GM23338 (cell line): Measurements from ENCODE around the gene PPP2R5D. TPM values are rescaled to one million over a fixed set of nuclear protein-coding genes. Genes with fewer than 3 reads are reported as not detected.
A peak's percentile ranks its signal among the peaks of the same experiment; 100 is the strongest.

Experiments
- ATAC-seq: fragments of 200-7000 bp; cut with Tn5 transposase; 3 replicates; pipeline ENCODE4 v1.9.1; 2020
- DNase-seq: peaks from one replicate; pipeline ENCODE4 v3.0.0-alpha.2; 2015; ENCODE audit warnings: low spot score
- H2AFZ ChIP-seq: fragments of 200-600 bp; sonication (generic); 2 replicates; pipeline ENCODE4 v1.8.0; 2016; ENCODE audit warnings: antibody characterized with exemption, mild to moderate bottlenecking, moderate library complexity
- H3F3A ChIP-seq: fragments of 200-600 bp; sonication (generic); replicated peaks from 2 replicates; pipeline ENCODE4 v1.8.0; 2017; ENCODE audit warnings: antibody characterized with exemption, mixed run types, low read depth
- H3K27ac ChIP-seq: fragments of 200-600 bp; sonication (generic); 2 replicates; pipeline ENCODE4 v1.6.1; 2016; ENCODE audit warnings: low read depth
- H3K27me3 ChIP-seq: fragments of 200-600 bp; sonication (generic); 2 replicates; pipeline ENCODE4 v1.8.0; 2016; ENCODE audit warnings: mild to moderate bottlenecking, mixed run types, moderate library complexity; ENCODE audit not compliant: insufficient read depth
- H3K36me3 ChIP-seq: fragments of 200-600 bp; sonication (generic); 2 replicates; pipeline ENCODE4 v1.8.0; 2016; ENCODE audit warnings: mild to moderate bottlenecking; ENCODE audit not compliant: insufficient read depth
- H3K4me1 ChIP-seq: fragments of 200-600 bp; sonication (generic); 2 replicates; pipeline ENCODE4 v1.8.0; 2016; ENCODE audit warnings: mild to moderate bottlenecking, moderate library complexity; ENCODE audit not compliant: insufficient read depth
- H3K4me2 ChIP-seq: fragments of 200-600 bp; sonication (generic); 2 replicates; pipeline ENCODE4 v1.7.1; 2017; ENCODE audit warnings: mixed run types
- H3K4me3 ChIP-seq: fragments of 200-600 bp; sonication (generic); 2 replicates; pipeline ENCODE4 v1.6.1; 2016; ENCODE audit warnings: mixed run types
- H3K79me2 ChIP-seq: fragments of 200-600 bp; sonication (generic); replicated peaks from 2 replicates; pipeline ENCODE4 v1.8.0; 2017; ENCODE audit warnings: mild to moderate bottlenecking; ENCODE audit not compliant: insufficient read depth
- H3K9me2 ChIP-seq: fragments of 200-600 bp; sonication (generic); 2 replicates; pipeline ENCODE4 v1.8.0; 2017; ENCODE audit not compliant: insufficient read depth
- H4K20me1 ChIP-seq: fragments of 200-600 bp; sonication (generic); replicated peaks from 2 replicates; pipeline ENCODE4 v1.8.0; 2017; ENCODE audit warnings: mild to moderate bottlenecking; ENCODE audit not compliant: insufficient read depth
- H3K27ac Mint-ChIP-seq: 2 replicates; pipeline ENCODE4 v1.8.0; 2020; ENCODE audit warnings: inconsistent platforms, mild to moderate bottlenecking, moderate library complexity, mixed read lengths
- H3K27me3 Mint-ChIP-seq: 3 replicates; pipeline ENCODE4 v1.8.0; 2022; ENCODE audit warnings: low read depth, mild to moderate bottlenecking, moderate library complexity, mixed read lengths, inconsistent platforms; ENCODE audit not compliant: insufficient read depth, poor library complexity
- H3K36me3 Mint-ChIP-seq: 3 replicates; pipeline ENCODE4 v1.8.0; 2021; ENCODE audit warnings: low read depth, mild to moderate bottlenecking, inconsistent platforms, moderate library complexity, mixed read lengths
- H3K4me1 Mint-ChIP-seq: 3 replicates; pipeline ENCODE4 v1.8.0; 2020; ENCODE audit warnings: mild to moderate bottlenecking, inconsistent platforms, mixed read lengths
- H3K4me3 Mint-ChIP-seq: 3 replicates; pipeline ENCODE4 v1.8.0; 2021; ENCODE audit warnings: moderate library complexity, mild to moderate bottlenecking, inconsistent platforms, mixed read lengths
- H3K9me3 Mint-ChIP-seq: 3 replicates; pipeline ENCODE4 v1.8.0; 2020; ENCODE audit warnings: moderate library complexity, mild to moderate bottlenecking, inconsistent platforms, mixed read lengths
- CREB1 ChIP-seq: fragments of 250-450 bp; sonication (Bioruptor Pico); IDR thresholded peaks from 2 replicates; pipeline ENCODE4 v1.5.0; 2020; ENCODE audit warnings: low read depth, mild to moderate bottlenecking, moderate library complexity
- ETS1 ChIP-seq: IDR thresholded peaks from 2 replicates; pipeline ENCODE4 v1.6.1; 2016; ENCODE audit warnings: antibody characterized with exemption
- EZH2 ChIP-seq: fragments of 200-600 bp; sonication (generic); IDR thresholded peaks from one replicate; pipeline ENCODE4 v1.8.0; 2017; ENCODE audit warnings: antibody characterized with exemption, mild to moderate bottlenecking, low read depth; ENCODE audit not compliant: unreplicated experiment
- JUNB ChIP-seq: IDR thresholded peaks from one replicate; pipeline ENCODE4 v1.6.1; 2016; ENCODE audit warnings: antibody characterized with exemption; ENCODE audit not compliant: unreplicated experiment
- NANOG ChIP-seq: IDR thresholded peaks from 2 replicates; pipeline ENCODE4 v1.6.1; 2016; ENCODE audit warnings: antibody characterized with exemption, borderline replicate concordance
- STAT1 ChIP-seq: IDR thresholded peaks from one replicate; pipeline ENCODE4 v1.6.1; 2016; ENCODE audit warnings: antibody characterized with exemption; ENCODE audit not compliant: unreplicated experiment
- ZNF331 ChIP-seq: fragments of 250-450 bp; sonication (Bioruptor Pico); IDR thresholded peaks from 2 replicates; pipeline ENCODE4 v1.5.0; 2020; ENCODE audit warnings: low read depth, mild to moderate bottlenecking, moderate library complexity
- polyA plus RNA-seq: library from polyadenylated mRNA; unstranded; fragments of >200 nt; fragmentation: Nextera tagmentation; extraction: Ambion mirVana; gene quantifications from 2 replicates; pipeline ENCODE4 v1.2.1, GENCODE V29; 2016
- total RNA-seq: library from RNA; depleted of rRNA; stranded (reverse); fragments of >200 nt; shearing (Covaris generic); gene quantifications from 2 replicates; pipeline ENCODE4 v1.2.3, GENCODE V29; 2014
- TF ChIP-seq, protein P1 (sequence below): fragments of 250-450 bp; sonication (Bioruptor Pico); IDR thresholded peaks from 2 replicates; pipeline ENCODE4 v1.5.0; 2020; ENCODE audit warnings: mild to moderate bottlenecking, moderate library complexity

PPP2R5D gene
- total and polyA plus RNA-seq, 2 experiments from 2014 or later = 20.0 to 55.3 TPM

DNA sequence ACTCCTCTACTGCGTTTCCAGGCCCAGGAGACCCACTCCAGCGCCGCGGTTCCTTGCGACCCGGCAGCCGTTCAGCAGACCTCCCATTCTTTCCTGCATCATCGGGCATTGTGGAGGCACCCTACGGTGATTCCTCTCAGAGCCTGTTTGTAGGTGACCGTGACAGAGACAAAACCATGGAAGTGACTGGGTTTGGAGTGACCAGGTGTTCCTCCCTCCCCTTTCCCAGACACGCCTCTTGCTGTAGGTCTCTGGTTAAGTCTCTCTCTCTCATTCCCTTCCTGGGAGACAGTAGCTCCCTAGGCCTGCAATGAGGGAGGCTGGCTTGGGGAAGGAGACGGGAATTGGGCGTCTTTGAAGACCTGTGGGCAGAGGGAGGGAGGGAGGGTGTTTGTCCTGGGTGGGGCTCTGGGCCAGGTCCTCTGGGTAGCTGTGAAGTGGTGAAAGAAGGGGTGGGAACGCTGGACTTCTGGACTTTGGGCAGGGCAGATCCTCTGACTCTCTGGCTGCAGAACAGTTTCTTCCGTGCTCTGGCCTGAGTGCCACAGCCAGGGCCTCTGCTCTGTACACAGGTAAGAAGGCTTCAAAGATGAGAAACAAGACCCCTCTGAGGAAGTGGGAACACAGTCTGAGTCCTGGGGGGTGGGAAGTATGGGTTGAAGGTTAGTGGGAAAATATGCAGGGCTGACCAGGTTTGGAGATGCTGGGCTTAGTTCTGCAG, 75.8 kb downstream of the PPP2R5D start:
- ATAC-seq = peak; percentile 52

More for the DNA sequence above, 75.8 kb downstream of the PPP2R5D start:
- TF ChIP-seq STAT1 (no peak), EZH2 (no peak), JUNB (no peak), ZNF331 (no peak), NANOG (no peak), ETS1 (no peak), CREB1 (CRISPR knock-in tag) (no peak)
- TF ChIP-seq, protein P1, sequence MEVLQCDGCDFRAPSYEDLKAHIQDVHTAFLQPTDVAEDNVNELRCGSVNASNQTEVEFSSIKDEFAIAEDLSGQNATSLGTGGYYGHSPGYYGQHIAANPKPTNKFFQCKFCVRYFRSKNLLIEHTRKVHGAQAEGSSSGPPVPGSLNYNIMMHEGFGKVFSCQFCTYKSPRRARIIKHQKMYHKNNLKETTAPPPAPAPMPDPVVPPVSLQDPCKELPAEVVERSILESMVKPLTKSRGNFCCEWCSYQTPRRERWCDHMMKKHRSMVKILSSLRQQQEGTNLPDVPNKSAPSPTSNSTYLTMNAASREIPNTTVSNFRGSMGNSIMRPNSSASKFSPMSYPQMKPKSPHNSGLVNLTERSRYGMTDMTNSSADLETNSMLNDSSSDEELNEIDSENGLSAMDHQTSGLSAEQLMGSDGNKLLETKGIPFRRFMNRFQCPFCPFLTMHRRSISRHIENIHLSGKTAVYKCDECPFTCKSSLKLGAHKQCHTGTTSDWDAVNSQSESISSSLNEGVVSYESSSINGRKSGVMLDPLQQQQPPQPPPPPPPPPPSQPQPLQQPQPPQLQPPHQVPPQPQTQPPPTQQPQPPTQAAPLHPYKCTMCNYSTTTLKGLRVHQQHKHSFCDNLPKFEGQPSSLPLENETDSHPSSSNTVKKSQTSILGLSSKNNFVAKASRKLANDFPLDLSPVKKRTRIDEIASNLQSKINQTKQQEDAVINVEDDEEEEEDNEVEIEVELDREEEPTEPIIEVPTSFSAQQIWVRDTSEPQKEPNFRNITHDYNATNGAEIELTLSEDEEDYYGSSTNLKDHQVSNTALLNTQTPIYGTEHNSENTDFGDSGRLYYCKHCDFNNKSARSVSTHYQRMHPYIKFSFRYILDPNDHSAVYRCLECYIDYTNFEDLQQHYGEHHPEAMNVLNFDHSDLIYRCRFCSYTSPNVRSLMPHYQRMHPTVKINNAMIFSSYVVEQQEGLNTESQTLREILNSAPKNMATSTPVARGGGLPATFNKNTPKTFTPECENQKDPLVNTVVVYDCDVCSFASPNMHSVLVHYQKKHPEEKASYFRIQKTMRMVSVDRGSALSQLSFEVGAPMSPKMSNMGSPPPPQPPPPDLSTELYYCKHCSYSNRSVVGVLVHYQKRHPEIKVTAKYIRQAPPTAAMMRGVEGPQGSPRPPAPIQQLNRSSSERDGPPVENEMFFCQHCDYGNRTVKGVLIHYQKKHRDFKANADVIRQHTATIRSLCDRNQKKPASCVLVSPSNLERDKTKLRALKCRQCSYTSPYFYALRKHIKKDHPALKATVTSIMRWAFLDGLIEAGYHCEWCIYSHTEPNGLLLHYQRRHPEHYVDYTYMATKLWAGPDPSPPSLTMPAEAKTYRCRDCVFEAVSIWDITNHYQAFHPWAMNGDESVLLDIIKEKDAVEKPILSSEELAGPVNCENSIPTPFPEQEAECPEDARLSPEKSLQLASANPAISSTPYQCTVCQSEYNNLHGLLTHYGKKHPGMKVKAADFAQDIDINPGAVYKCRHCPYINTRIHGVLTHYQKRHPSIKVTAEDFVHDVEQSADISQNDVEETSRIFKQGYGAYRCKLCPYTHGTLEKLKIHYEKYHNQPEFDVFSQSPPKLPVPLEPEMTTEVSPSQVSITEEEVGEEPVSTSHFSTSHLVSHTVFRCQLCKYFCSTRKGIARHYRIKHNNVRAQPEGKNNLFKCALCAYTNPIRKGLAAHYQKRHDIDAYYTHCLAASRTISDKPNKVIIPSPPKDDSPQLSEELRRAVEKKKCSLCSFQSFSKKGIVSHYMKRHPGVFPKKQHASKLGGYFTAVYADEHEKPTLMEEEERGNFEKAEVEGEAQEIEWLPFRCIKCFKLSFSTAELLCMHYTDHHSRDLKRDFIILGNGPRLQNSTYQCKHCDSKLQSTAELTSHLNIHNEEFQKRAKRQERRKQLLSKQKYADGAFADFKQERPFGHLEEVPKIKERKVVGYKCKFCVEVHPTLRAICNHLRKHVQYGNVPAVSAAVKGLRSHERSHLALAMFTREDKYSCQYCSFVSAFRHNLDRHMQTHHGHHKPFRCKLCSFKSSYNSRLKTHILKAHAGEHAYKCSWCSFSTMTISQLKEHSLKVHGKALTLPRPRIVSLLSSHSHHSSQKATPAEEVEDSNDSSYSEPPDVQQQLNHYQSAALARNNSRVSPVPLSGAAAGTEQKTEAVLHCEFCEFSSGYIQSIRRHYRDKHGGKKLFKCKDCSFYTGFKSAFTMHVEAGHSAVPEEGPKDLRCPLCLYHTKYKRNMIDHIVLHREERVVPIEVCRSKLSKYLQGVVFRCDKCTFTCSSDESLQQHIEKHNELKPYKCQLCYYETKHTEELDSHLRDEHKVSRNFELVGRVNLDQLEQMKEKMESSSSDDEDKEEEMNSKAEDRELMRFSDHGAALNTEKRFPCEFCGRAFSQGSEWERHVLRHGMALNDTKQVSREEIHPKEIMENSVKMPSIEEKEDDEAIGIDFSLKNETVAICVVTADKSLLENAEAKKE (CRISPR knock-in tag) = no peak
- Histone ChIP-seq H3K79me2 (peaks cover 28% of the 10 kb centered on the region), H2AFZ (peak overlapping the region; percentile 86), H3K9me2 (no peaks in the 10 kb centered on the region), H3K4me2 (peak overlapping the region; percentile 90), H3K36me3 (peaks cover 5% of the 10 kb centered on the region; the same call in 1 of the 2 replicates), H3F3A (peaks cover 8% of the 10 kb centered on the region), H4K20me1 (no peaks in the 10 kb centered on the region), H3K4me3 (peak overlapping the region; percentile 100), H3K4me1 (peaks cover 9% of the 10 kb centered on the region), H3K27me3 (no peaks in the 10 kb centered on the region), H3K27ac (peak overlapping the region; percentile 71; the same call in 1 of the 2 replicates)
- Mint-ChIP-seq H3K36me3 (peaks cover 21% of the 10 kb centered on the region), H3K27ac (peak overlapping the region; percentile 99), H3K27me3 (peaks cover 14% of the 10 kb centered on the region), H3K9me3 (no peaks in the 10 kb centered on the region; the same call in 1 of the 3 replicates), H3K4me3 (peak overlapping the region; percentile 97), H3K4me1 (peaks cover 28% of the 10 kb centered on the region)
- peak; percentile 66 for DNase-seq
